A549 (cell line): ENCODE measurements around the gene CD300LF. TPM values are rescaled to one million over a fixed set of nuclear protein-coding genes. Genes with fewer than 3 reads are reported as not detected.

Experiments used
- ATAC-seq, 2 experiments: fragments of 200-7000 bp in 1 of 2; fragments of >200 bp in 1 of 2; cut with Nextera tagmentation in 1 of 2; cut with Tn5 transposase in 1 of 2; 3 replicates each; pipeline versions ENCODE4 v1.8.0 to v1.9.1; 2018 to 2020; ENCODE audit warnings: mild to moderate bottlenecking in 1 of 2, moderate library complexity in 1 of 2
- CTCF ChIA-PET: fragments of 300-600 bp; sonication (Branson Sonifier 250); formaldehyde crosslinking; extraction: SDS; loops from one replicate; lab custom pipeline; 2021; ENCODE audit warnings: antibody characterized with exemption, inconsistent platforms; lab: Yijun Ruan, JAX
- POLR2A ChIA-PET: fragments of 350-600 bp; formaldehyde crosslinking; extraction: SDS; loops from one replicate; lab custom pipeline; 2021; ENCODE audit warnings: antibody characterized with exemption, inconsistent platforms; lab: Yijun Ruan, JAX
- DNase-seq, 2 experiments: peaks; one replicate each; pipeline versions ENCODE4 v3.0.0 to v3.0.0-alpha.2; 2011 to 2016; ENCODE audit warnings: low read depth in 1 of 2, low spot score in 1 of 2
- FAIRE-seq: peaks from 2 replicates; lab custom pipeline; 2011; peaks lifted over from hg19 to GRCh38; lab: Jason Lieb, UNC
- H3K27ac ChIP-seq, 2 experiments: fragments of >200 bp; sonication (Bioruptor Twin); formaldehyde crosslinking; 3 replicates each; pipeline ENCODE4 v1.5.1; 2016 to 2017
- H3K4me1 ChIP-seq: fragments of >200 bp; sonication (Bioruptor Twin); formaldehyde crosslinking; 3 replicates; pipeline ENCODE4 v1.6.1; 2016
- H3K4me2 ChIP-seq: fragments of >200 bp; sonication (Bioruptor Twin); formaldehyde crosslinking; 3 replicates; pipeline ENCODE4 v1.6.1; 2016
- H3K4me3 ChIP-seq: fragments of >200 bp; sonication (Bioruptor Twin); formaldehyde crosslinking; 3 replicates; pipeline ENCODE4 v1.5.1; 2016
- H3K9me3 ChIP-seq: fragments of >200 bp; sonication (Bioruptor Twin); formaldehyde crosslinking; 3 replicates; pipeline ENCODE4 v1.6.1; 2016
- CBX2 ChIP-seq: fragments of 200-600 bp; sonication (generic); IDR thresholded peaks from 2 replicates; pipeline ENCODE4 v1.6.1; 2016; ENCODE audit warnings: low read depth, mild to moderate bottlenecking, borderline replicate concordance
- CEBPB ChIP-seq, 2 experiments: fragments of >200 bp in 1 of 2; sonication (Bioruptor Twin) in 1 of 2; formaldehyde crosslinking in 1 of 2; IDR thresholded peaks; 2 replicates each; pipeline ENCODE4 v1.6.1; 2012 to 2016
- E2F6 ChIP-seq: IDR thresholded peaks from 2 replicates; pipeline ENCODE4 v1.6.1; 2012; ENCODE audit warnings: low read depth, borderline replicate concordance
- ELK1 ChIP-seq: fragments of 150-350 bp; IDR thresholded peaks from 2 replicates; pipeline ENCODE4 v1.6.1; 2014; ENCODE audit warnings: low read depth, mild to moderate bottlenecking, low read length
- ESRRA ChIP-seq: fragments of 150-350 bp; IDR thresholded peaks from 2 replicates; pipeline ENCODE4 v1.6.1; 2014; ENCODE audit warnings: mild to moderate bottlenecking, low read length, borderline replicate concordance
- FOSB ChIP-seq: fragments of 250-450 bp; sonication (Bioruptor Pico); IDR thresholded peaks from 2 replicates; pipeline ENCODE4 v1.5.0; 2020; ENCODE audit warnings: mild to moderate bottlenecking, moderate library complexity
- FOSL2 ChIP-seq, 2 experiments: fragments of 450-650 bp in 1 of 2; fragments of >200 bp in 1 of 2; sonication (Bioruptor Twin) in 1 of 2; formaldehyde crosslinking; IDR thresholded peaks; 2 replicates each; pipeline versions ENCODE4 v1.5.0 to v1.6.1; 2016 to 2020; ENCODE audit warnings: mild to moderate bottlenecking in 1 of 2, moderate library complexity in 1 of 2
- FOXS1 ChIP-seq: fragments of 250-450 bp; sonication (Bioruptor Pico); IDR thresholded peaks from 2 replicates; pipeline ENCODE4 v1.5.0; 2020; ENCODE audit warnings: mild to moderate bottlenecking, moderate library complexity
- HMGXB4 ChIP-seq: fragments of 250-450 bp; sonication (Bioruptor Pico); IDR thresholded peaks from 2 replicates; pipeline ENCODE4 v1.5.0; 2021; ENCODE audit warnings: mild to moderate bottlenecking, moderate library complexity, borderline replicate concordance
- HOXB13 ChIP-seq: fragments of 250-450 bp; sonication (Bioruptor Pico); IDR thresholded peaks from 2 replicates; pipeline ENCODE4 v1.5.0; 2020; ENCODE audit warnings: low read depth, mild to moderate bottlenecking, moderate library complexity
- HOXB5 ChIP-seq: fragments of 250-450 bp; sonication (Bioruptor Pico); IDR thresholded peaks from 2 replicates; pipeline ENCODE4 v1.5.0; 2020; ENCODE audit warnings: mild to moderate bottlenecking, moderate library complexity
- NFE2L2 ChIP-seq: fragments of 150-350 bp; conservative IDR thresholded peaks from 2 replicates; pipeline ENCODE4 v1.6.1; 2014; ENCODE audit warnings: low read length
- PHF8 ChIP-seq: fragments of 200-600 bp; sonication (generic); IDR thresholded peaks from 2 replicates; pipeline ENCODE4 v1.6.1; 2016; ENCODE audit warnings: low read depth, mild to moderate bottlenecking, antibody characterized with exemption, moderate library complexity, borderline replicate concordance
- POLR2AphosphoS2 ChIP-seq: conservative IDR thresholded peaks from 2 replicates; pipeline ENCODE4 v1.6.1; 2012; ENCODE audit warnings: low read length, improper control_type of control experiment, inconsistent platforms
- RAD21 ChIP-seq, 2 experiments: fragments of >200 bp in 1 of 2; sonication (Bioruptor Twin) in 1 of 2; formaldehyde crosslinking in 1 of 2; IDR thresholded peaks in 1 of 2; conservative IDR thresholded peaks in 1 of 2; 2 replicates in 1 of 2; 3 replicates in 1 of 2; pipeline ENCODE4 v1.6.1; 2012 to 2018; ENCODE audit warnings: inconsistent platforms in 1 of 2
- TP53 ChIP-seq: fragments of 250-450 bp; sonication (Bioruptor Pico); IDR thresholded peaks from 2 replicates; pipeline ENCODE4 v1.5.0; 2021; ENCODE audit warnings: mild to moderate bottlenecking, moderate library complexity
- USF2 ChIP-seq: fragments of 450-650 bp; IDR thresholded peaks from 2 replicates; pipeline ENCODE4 v1.6.1; 2014; ENCODE audit warnings: antibody characterized with exemption
- WGBS: methylation state at CpG from one replicate; pipeline ENCODE4 v1.1.6; 2017; ENCODE audit errors: missing lambda C conversion rate; 5-methylcytosine and 5-hydroxymethylcytosine counted together
- polyA plus RNA-seq, 4 experiments: library from polyadenylated mRNA; depleted of rRNA in 3 of 4; stranded (reverse); fragments of >200 nt; fragmentation: RNase III in 1 of 4; extraction: RNeasy Plus Mini Kit Qiagen cat#74134 plus additional on column Dnase treatment in 1 of 4; gene quantifications; 2 replicates in 3 of 4; 3 replicates in 1 of 4; pipeline ENCODE4 v1.2.3, GENCODE V29; 2011 to 2017

Gene CD300LF
- polyA plus RNA-seq, 2 of the 4 experiments (the other 2 are of a cell fraction) = not detected

GRCh38 chr17:74754832-74755231 is 42.1 kb upstream of the CD300LF start:
- Histone ChIP-seq H3K27ac (no peak overlapping the region), H3K9me3 (no peaks in the 10 kb centered on the region), H3K4me1 (peaks cover 50% of the 10 kb centered on the region), H3K4me3 (no peak overlapping the region), H3K4me2 (no peak overlapping the region)
- ATAC-seq (no peak), FAIRE-seq (no peak), DNase-seq (no peak)
- POLR2A ChIA-PET = no interaction called here
- CTCF ChIA-PET = interaction anchor here (0.7 to 34.9 kb wide), 9 partner anchors 0 to 111 kb away, joined by 3 to 705 read pairs (median 10); partner anchors contain the start of genes NAT9 and NHERF1
- no peak for TF ChIP-seq ELK1
- no peak for TF ChIP-seq ESRRA
- no peak for TF ChIP-seq RAD21 (conservative IDR thresholded peaks at IDR 0.05 in 1 of 2, IDR thresholded peaks at IDR 0.05 in 1 of 2)
- no peak for TF ChIP-seq FOSL2 (IDR thresholded peaks at IDR 0.05)
- TF ChIP-seq FOSL2 (CRISPR knock-in tag; IDR thresholded peaks at IDR 0.05) = no peak
- no peak for TF ChIP-seq NFE2L2
- TF ChIP-seq HOXB5 (CRISPR knock-in tag) = no peak
- no peak for TF ChIP-seq USF2
- no peak for TF ChIP-seq FOSB
- no peak for TF ChIP-seq FOXS1
- 100% methylated on average over 3 of the region's 3 CpGs for WGBS

GRCh38 chr17:74752822-74753401 is 40.2 kb upstream of the CD300LF start:
- no peak for TF ChIP-seq TP53 (CRISPR knock-in tag)
- no peak for TF ChIP-seq POLR2AphosphoS2
- TF ChIP-seq PHF8 = no peak
- no peak for TF ChIP-seq HOXB13 (CRISPR knock-in tag)
- TF ChIP-seq E2F6 = no peak
- no peak for TF ChIP-seq HMGXB4
- no peak for TF ChIP-seq CBX2
- ChIA-PET CTCF (interaction anchor here (2.4 to 34.9 kb wide), 5 partner anchors 2 to 95 kb away, joined by 15 to 705 read pairs (median 22); partner anchors contain the start of genes NAT9, NHERF1 and RAB37), POLR2A (no interaction called here)
- no peak for FAIRE-seq
- Histone ChIP-seq H3K4me2 (0 out of 3 replicates have a peak overlapping the region, but pooled peaks have one; percentile 13), H3K9me3 (no peaks in the 10 kb centered on the region), H3K4me1 (peaks cover 36% of the 10 kb centered on the region), H3K27ac (peak overlapping the region in 1 of 2 experiments; percentile 37; a peak in 1 of 6 replicates), H3K4me3 (no peak overlapping the region)
- no peak for DNase-seq
- no peak for ATAC-seq
- WGBS = 91% methylated on average over 7 of the region's 7 CpGs

GRCh38 chr17:74752415-74752814 is 39.7 kb upstream of the CD300LF start:
- POLR2A ChIA-PET = no interaction called here
- FAIRE-seq (no peak), DNase-seq (no peak)
- no peak overlapping the region for H3K4me3 ChIP-seq
- 0 out of 4 replicates have a peak, but pooled peaks of 1 of the 2 experiments have one; percentile 24 for TF ChIP-seq CEBPB (IDR thresholded peaks at IDR 0.05)
- TF ChIP-seq PHF8 = no peak
- TF ChIP-seq, all 56 proteins: peak for 1
- Histone ChIP-seq H3K4me1 (peaks cover 36% of the 10 kb centered on the region), H3K4me2 (no peak overlapping the region), H3K27ac (no peak overlapping the region), H3K9me3 (no peaks in the 10 kb centered on the region)
- CTCF ChIA-PET = interaction anchor here (2.4 to 34.9 kb wide), 6 partner anchors 2 to 95 kb away, joined by 15 to 705 read pairs (median 24); partner anchors contain the start of genes NAT9, NHERF1 and RAB37
- no peak for ATAC-seq
- WGBS = 94% methylated on average over 9 of the region's 9 CpGs
